Body of pancreas (tissue), 4 donors: Measurements from ENCODE around the gene VCX2.

Experiments
- CTCF ChIP-seq, 7 experiments: fragments of 450-650 bp in 4 of 7; fragments of 200-600 bp in 3 of 7; sonication (generic) in 3 of 7; IDR thresholded peaks; one replicate each; pipeline ENCODE4 v1.5.1; 2016 to 2019; ENCODE audit warnings: antibody characterized with exemption in 7 of 7
- POLR2A ChIP-seq, 3 donors: fragments of 450-650 bp; IDR thresholded peaks; one replicate each; pipeline ENCODE4 v1.6.1; 2016; ENCODE audit warnings: antibody characterized with exemption in 3 of 3, mild to moderate bottlenecking in 2 of 3

GRCh38 chrX:8144925-8145324 is 26.1 kb downstream of the VCX2 start:
- TF ChIP-seq CTCF (IDR thresholded peaks at IDR 0.05) = no peak
- TF ChIP-seq POLR2A (IDR thresholded peaks at IDR 0.05) = no peak
